ENCODE results near the gene ELAVL2.

DNA sequence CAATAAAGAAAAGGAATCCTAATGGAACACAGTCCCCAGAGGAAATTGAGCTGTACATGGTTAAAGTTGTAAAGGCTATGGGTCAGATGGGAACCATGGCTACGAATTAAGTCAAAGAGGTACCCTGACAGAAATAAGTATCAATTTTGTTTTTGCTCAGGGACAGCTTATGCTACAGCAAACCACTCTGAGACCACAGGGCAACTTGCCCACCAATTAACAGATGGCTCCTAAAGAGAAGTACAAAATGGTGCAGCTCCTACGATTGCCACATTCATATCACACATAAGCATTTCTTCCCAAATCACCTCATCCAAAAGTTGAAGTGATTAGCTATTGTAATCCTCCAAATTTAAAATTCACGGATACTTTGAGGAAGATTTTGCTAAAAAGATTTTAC lies 83.0 kb downstream of the ELAVL2 start:
- TF ChIP-seq EP300 (conservative IDR thresholded peaks at IDR 0.05; ENCODE audit: poor library complexity, severe bottlenecking), result no peak
- TF ChIP-seq EZH2 (IDR thresholded peaks at IDR 0.05; ENCODE audit: borderline replicate concordance, insufficient read depth, low read length, poor library complexity, severe bottlenecking), result no peak
